ENCODE measurements around the gene TCEA3. TPM values are rescaled to one million over a fixed set of nuclear protein-coding genes. Genes with fewer than 3 reads are reported as not detected.

Gene TCEA3
- 17.4 TPM for polyA plus RNA-seq (2013, experiment 1 of 2; ENCODE audit: insufficient read length)
- 26.1 TPM for polyA plus RNA-seq (2013, experiment 2 of 2; ENCODE audit: insufficient read length)

GRCh38 chr1:23424293-23425192 lies at the start of gene TCEA3:
Gene TCEA3 (minus strand): TSS chr1:23424748. CDS start chr1:23424633, 115 bp downstream.
- DNase-seq, result peak; percentile 36

GRCh38 chr1:23473037-23473800 lies 48.7 kb upstream of the TCEA3 start:
- no peak for DNase-seq

- no peak for DNase-seq
Observed at GRCh38 chr1:23472351-23473036, 47.9 kb upstream of the TCEA3 start.

GRCh38 chr1:23471473-23472075 lies 47.0 kb upstream of the TCEA3 start:
- DNase-seq, result no peak

- peak; percentile 66 for DNase-seq
Observed at GRCh38 chr1:23470282-23471070, 45.9 kb upstream of the TCEA3 start.

GRCh38 chr1:23469372-23469982 lies 44.9 kb upstream of the TCEA3 start:
- DNase-seq, result no peak

- DNase-seq, result no peak
Observed at GRCh38 chr1:23466423-23466989, 42.0 kb upstream of the TCEA3 start.

GRCh38 chr1:23463286-23463685 lies 38.7 kb upstream of the TCEA3 start:
- DNase-seq, result no peak

- no peak for DNase-seq
Observed at GRCh38 chr1:23462766-23463165, 38.2 kb upstream of the TCEA3 start.

- DNase-seq, result no peak
Observed at GRCh38 chr1:23461050-23461449, 36.5 kb upstream of the TCEA3 start.

- no peak for DNase-seq
Observed at GRCh38 chr1:23460519-23460918, 36.0 kb upstream of the TCEA3 start.

GRCh38 chr1:23459338-23459757 lies 34.8 kb upstream of the TCEA3 start:
- DNase-seq, result no peak

- no peak for DNase-seq
Observed at GRCh38 chr1:23456226-23456625, 31.7 kb upstream of the TCEA3 start.

- DNase-seq, result no peak
Observed at GRCh38 chr1:23453455-23454000, 29.0 kb upstream of the TCEA3 start.

GRCh38 chr1:23452011-23452411 lies 27.5 kb upstream of the TCEA3 start:
- DNase-seq, result peak; percentile 34

GRCh38 chr1:23451441-23451840 lies 26.9 kb upstream of the TCEA3 start:
- DNase-seq, result no peak

GRCh38 chr1:23450894-23451293 lies 26.3 kb upstream of the TCEA3 start:
- no peak for DNase-seq

- no peak for DNase-seq
Observed at GRCh38 chr1:23449958-23450357, 25.4 kb upstream of the TCEA3 start.

GRCh38 chr1:23449306-23449705 lies 24.8 kb upstream of the TCEA3 start:
- DNase-seq, result no peak

- no peak for DNase-seq
Observed at GRCh38 chr1:23448846-23449245, 24.3 kb upstream of the TCEA3 start.

All from fibroblast of skin of scalp (primary cell).